Measurements from ENCODE around the gene BBX. TPM values are rescaled to one million over a fixed set of nuclear protein-coding genes. Genes with fewer than 3 reads are reported as not detected.

The BBX gene
- total RNA-seq, 6 donors from 2014 or later: 35.0 to 65.0 (median 42.8) TPM

DNA sequence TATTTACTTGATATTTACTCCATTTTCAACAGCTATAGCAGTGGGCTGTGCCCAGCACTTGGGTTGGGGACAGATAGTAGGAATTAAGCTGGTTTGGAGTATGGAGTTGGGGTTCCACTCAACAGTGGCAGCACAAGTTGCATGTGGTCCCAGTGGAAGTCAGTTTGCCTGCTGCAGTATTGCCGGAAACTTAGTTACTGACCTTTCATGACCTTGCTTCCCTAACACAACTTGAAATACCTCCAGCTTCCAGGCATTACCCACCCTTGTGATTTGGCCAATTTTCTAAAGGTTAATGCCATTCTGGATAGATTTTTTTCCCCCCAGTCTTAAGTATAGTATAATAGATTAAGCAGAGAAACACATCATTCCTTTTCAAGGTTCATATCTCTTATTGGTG lies 68.0 kb downstream of the BBX start:
- TF ChIP-seq POLR2AphosphoS5 (IDR thresholded peaks at IDR 0.05) (no peak), EP300 (IDR thresholded peaks at IDR 0.05) (no peak), POLR2A (IDR thresholded peaks at IDR 0.05) (no peak)
- TF ChIP-seq, protein P1, sequence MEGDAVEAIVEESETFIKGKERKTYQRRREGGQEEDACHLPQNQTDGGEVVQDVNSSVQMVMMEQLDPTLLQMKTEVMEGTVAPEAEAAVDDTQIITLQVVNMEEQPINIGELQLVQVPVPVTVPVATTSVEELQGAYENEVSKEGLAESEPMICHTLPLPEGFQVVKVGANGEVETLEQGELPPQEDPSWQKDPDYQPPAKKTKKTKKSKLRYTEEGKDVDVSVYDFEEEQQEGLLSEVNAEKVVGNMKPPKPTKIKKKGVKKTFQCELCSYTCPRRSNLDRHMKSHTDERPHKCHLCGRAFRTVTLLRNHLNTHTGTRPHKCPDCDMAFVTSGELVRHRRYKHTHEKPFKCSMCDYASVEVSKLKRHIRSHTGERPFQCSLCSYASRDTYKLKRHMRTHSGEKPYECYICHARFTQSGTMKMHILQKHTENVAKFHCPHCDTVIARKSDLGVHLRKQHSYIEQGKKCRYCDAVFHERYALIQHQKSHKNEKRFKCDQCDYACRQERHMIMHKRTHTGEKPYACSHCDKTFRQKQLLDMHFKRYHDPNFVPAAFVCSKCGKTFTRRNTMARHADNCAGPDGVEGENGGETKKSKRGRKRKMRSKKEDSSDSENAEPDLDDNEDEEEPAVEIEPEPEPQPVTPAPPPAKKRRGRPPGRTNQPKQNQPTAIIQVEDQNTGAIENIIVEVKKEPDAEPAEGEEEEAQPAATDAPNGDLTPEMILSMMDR (IDR thresholded peaks at IDR 0.05): no peak
- no peaks in the 10 kb centered on the region for H3K36me3 ChIP-seq

DNA sequence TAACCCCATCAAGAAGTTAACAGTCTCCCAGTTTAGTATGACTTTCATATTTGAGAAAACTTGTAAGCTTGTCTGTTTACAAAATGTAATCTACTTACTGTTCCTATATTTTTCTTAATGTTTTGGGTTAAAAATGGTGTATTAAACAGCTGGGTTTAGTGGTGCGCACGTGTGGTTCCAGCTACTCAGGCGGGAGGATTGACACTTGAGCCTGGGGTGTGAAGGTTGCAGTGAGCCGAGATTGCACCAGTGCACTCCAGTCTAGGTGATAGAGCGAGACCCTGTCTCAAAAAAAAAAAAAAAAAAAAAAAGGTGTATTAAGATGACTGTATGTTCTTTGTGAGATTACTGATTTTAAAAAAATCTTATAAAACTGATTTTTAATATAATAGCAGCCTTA lies 69.3 kb downstream of the BBX start:
- WGBS, 2 donors: 97 to 98% methylated on average over 5 of the region's 5 CpGs
- H3K4me3 ChIP-seq: no peak overlapping the region
- no peaks in the 10 kb centered on the region for H3K9me3 ChIP-seq
- H3K27me3 ChIP-seq: no peaks in the 10 kb centered on the region
- DNase-seq: no peak
- H3K4me1 ChIP-seq: no peaks in the 10 kb centered on the region
- TF ChIP-seq, protein P1 (IDR thresholded peaks at IDR 0.05): no peak
- TF ChIP-seq POLR2AphosphoS5 (IDR thresholded peaks at IDR 0.05) (no peak), EP300 (IDR thresholded peaks at IDR 0.05) (no peak), POLR2A (IDR thresholded peaks at IDR 0.05) (no peak)
- H3K36me3 ChIP-seq: no peaks in the 10 kb centered on the region
- no peak overlapping the region for H3K27ac ChIP-seq
- ATAC-seq (ENCODE audit: low FRiP score in 2 of 2): no peak

More for the DNA sequence above, 68.0 kb downstream of the BBX start:
- Histone ChIP-seq H3K9me3 (no peaks in the 10 kb centered on the region), H3K4me1 (no peaks in the 10 kb centered on the region), H3K27me3 (no peaks in the 10 kb centered on the region), H3K27ac (no peak overlapping the region), H3K4me3 (no peak overlapping the region)
- DNase-seq (no peak), ATAC-seq (ENCODE audit: low FRiP score in 2 of 2) (no peak)
- WGBS, 2 donors: 100% methylated on average over 1 of the region's 1 CpG

DNA sequence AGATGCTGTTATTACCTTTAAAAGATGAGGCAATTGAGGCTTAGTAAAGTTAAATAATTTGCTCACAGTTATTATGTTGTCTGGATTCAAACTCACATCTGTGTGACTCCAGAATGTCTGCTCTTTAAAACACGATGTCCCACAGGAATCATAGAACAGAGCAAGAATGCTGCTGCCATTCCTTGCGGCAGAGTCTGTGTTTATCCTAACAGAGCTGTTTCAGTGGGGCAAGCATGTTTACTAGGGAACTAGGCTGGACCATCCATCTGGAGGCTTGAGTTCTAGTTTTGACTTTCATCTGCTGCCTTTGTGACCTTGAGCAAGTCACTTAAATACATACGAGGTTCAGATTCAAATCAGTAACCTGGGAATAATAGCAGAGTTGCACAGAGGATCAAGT lies 72.1 kb downstream of the BBX start:
- Histone ChIP-seq H3K36me3 (no peaks in the 10 kb centered on the region), H3K9me3 (no peaks in the 10 kb centered on the region), H3K27me3 (no peaks in the 10 kb centered on the region), H3K4me3 (no peak overlapping the region), H3K4me1 (peaks cover 10 to 18% (median 12%) of the 10 kb centered on the region in 4 donors), H3K27ac (no peak overlapping the region)
- ATAC-seq (ENCODE audit: low FRiP score in 2 of 2): no peak
- DNase-seq: no peak
- WGBS, 2 donors: 75 to 88% methylated on average over 3 of the region's 3 CpGs
- TF ChIP-seq, protein P1 (IDR thresholded peaks at IDR 0.05): no peak
- TF ChIP-seq POLR2AphosphoS5 (IDR thresholded peaks at IDR 0.05) (no peak), POLR2A (IDR thresholded peaks at IDR 0.05) (no peak), EP300 (IDR thresholded peaks at IDR 0.05) (no peak)

DNA sequence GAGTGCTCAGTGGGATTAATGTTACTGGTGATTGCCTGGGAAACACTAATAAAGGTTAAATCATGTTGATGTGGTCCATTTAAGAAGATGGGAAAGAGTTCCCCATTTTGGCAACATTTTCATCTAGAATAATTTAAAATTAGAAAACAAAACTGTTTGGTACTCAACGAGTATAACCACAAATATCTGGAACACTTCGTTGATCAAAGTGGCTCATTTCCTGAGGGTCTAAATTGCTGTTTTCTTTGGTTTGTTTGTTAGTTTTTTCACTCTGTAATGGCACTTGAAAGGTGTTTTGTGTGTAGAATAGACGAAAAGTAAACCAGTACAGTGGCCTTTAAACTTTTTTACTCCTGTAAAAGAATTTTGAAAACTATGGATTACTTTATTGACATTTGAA lies 73.9 kb downstream of the BBX start:
- Histone ChIP-seq H3K36me3 (no peaks in the 10 kb centered on the region), H3K9me3 (no peaks in the 10 kb centered on the region), H3K27me3 (no peaks in the 10 kb centered on the region), H3K4me1 (peaks cover 14 to 21% (median 18%) of the 10 kb centered on the region in 4 donors), H3K4me3 (no peak overlapping the region), H3K27ac (no peak overlapping the region)
- TF ChIP-seq POLR2AphosphoS5 (IDR thresholded peaks at IDR 0.05): no peak
- TF ChIP-seq, protein P1 (IDR thresholded peaks at IDR 0.05): no peak
- TF ChIP-seq POLR2A (IDR thresholded peaks at IDR 0.05): no peak
- no peak for TF ChIP-seq EP300 (IDR thresholded peaks at IDR 0.05)
- ATAC-seq (ENCODE audit: low FRiP score in 2 of 2) (no peak), DNase-seq (no peak)
- WGBS, 2 donors: 44 to 58% methylated on average over 3 of the region's 3 CpGs

Measured in upper lobe of left lung (tissue), 6 donors.